PC-3 (cell line): Measurements from ENCODE around the gene DDX43.

Experiments
- CTCF ChIP-seq: fragments of 300-600 bp; sonication (generic); conservative IDR thresholded peaks from 2 replicates; pipeline ENCODE4 v1.5.1; 2017; ENCODE audit warnings: antibody characterized with exemption, low read depth, mild to moderate bottlenecking, low read length
- EZH2 ChIP-seq: fragments of 300-600 bp; sonication (generic); IDR thresholded peaks from one replicate; pipeline ENCODE4 v1.6.1; 2017; ENCODE audit warnings: antibody characterized with exemption, mild to moderate bottlenecking, low read length; ENCODE audit not compliant: unreplicated experiment
- EZH2phosphoT487 ChIP-seq: fragments of 300-600 bp; sonication (generic); IDR thresholded peaks from 2 replicates; pipeline ENCODE4 v1.6.1; 2018; ENCODE audit warnings: mild to moderate bottlenecking, antibody characterized with exemption, low read length, borderline replicate concordance

GRCh38 chr6:73364549-73364948, 30.1 kb upstream of the DDX43 start:
- TF ChIP-seq CTCF (no peak), EZH2 (no peak), EZH2phosphoT487 (no peak)
